Measurements from ENCODE around the gene FOXO3B.
"Not testable (repeated sequence)": the region's sequence is repeated elsewhere in the genome, so short reads cannot be mapped to it uniquely, and the experiment has no call there.

FOXO3B gene

GRCh38 chr17:18681767-18682571 lies at the start of gene FOXO3B:
FOXO3B (minus strand) TSS chr17:18682314; CDS start chr17:18681651, 663 bp downstream.
- ATAC-seq = peak; percentile 99

GRCh38 chr17:18723509-18723908 lies 41.4 kb upstream of the FOXO3B start:
- not testable (repeated sequence) for ATAC-seq

DNA sequence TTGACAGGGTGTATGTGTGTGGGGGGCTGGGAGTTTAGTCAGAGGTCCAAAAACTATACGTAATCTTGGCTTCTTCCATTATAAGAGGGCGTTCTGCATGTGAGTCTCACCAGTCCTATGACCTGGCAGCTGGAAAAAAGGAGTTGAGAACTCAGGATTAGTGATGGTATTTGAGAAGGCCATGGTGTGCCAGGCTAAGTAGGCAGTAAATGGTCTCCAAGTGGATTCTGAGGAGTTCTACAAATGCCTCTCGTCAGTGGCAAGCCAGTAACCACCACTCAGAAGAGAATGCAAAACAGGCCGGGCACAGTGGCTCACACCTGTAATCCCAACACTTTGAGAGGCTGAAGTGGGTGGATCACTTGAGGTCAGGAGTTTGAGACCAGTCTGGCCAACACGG lies 40.5 kb upstream of the FOXO3B start:
- ATAC-seq = not testable (repeated sequence)

DNA sequence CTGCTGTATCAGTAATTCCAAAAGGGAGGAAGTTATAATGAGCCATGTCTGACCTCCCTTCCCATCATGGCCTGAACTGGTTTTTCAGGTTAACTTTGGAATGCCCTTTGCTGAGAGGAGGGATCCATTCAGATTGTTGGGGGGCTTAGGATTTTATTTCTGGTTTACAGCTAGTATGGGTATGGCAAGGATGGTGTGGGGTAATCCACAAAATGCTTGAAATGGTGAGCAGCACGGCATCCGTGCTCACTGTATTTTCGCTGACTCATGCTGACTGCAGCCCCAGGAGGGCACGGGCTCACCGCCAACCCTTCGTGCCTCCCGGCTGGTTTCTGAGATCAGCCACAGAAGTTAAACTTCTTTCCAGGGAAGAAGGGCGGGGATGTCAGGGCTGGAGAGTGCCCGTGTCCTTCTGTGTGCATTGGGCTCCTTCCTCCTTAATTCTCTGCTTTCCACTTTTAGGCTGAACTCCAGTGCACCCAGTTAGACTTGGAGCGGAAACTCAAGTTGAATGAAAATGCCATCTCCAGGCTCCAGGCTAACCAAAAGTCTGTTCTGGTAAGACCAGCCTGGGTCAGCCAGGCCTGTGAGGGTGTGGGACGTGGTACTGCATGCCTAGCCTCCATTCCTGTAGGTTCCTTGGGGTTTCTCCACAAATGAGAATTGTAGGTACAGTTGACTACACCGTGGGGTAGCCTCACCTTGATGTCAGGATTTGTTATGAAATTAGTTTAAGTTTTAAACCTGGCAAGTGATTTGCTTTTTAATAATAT lies 39.8 kb upstream of the FOXO3B start:
- ATAC-seq = peak; percentile 90

- ATAC-seq = not testable (repeated sequence)
Measured at GRCh38 chr17:18719428-18720110, 37.5 kb upstream of the FOXO3B start.

- peak; percentile 46 for ATAC-seq
Measured at GRCh38 chr17:18718643-18719427, 36.7 kb upstream of the FOXO3B start.

DNA sequence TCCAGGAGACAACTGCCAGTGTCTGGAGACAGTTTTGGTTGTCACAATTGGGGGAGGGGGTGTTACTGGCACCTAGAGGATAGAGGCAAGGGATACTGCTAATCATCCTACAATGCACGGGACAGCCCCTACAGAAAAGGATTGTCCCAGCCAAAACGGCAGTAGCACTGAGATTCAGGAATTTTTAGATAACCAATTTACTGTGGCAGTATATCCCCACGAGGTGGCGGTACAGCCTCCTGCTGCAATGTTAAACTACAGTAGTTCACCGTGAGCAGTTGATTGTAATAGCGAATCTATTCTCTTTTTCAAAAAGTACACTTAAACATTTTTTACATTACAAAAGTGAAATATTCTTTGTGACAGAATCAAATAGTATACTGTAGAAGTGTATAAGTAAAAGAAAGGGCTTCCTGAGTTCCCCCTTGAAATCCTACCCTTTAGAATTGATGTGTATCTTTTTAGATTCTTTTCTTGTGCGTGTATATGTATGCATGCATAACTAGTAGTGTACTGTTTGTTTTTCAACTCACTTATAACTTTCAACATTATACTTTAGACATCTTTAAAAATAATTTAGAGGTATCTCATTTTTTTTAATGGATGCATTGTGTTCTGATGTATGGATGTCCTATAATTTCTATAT lies 30.4 kb upstream of the FOXO3B start:
- peak; percentile 90 for ATAC-seq

GRCh38 chr17:18708215-18708614 lies 26.1 kb upstream of the FOXO3B start:
- not testable (repeated sequence) for ATAC-seq

- ATAC-seq = not testable (repeated sequence)
Measured at GRCh38 chr17:18705955-18706354, 23.8 kb upstream of the FOXO3B start.

DNA sequence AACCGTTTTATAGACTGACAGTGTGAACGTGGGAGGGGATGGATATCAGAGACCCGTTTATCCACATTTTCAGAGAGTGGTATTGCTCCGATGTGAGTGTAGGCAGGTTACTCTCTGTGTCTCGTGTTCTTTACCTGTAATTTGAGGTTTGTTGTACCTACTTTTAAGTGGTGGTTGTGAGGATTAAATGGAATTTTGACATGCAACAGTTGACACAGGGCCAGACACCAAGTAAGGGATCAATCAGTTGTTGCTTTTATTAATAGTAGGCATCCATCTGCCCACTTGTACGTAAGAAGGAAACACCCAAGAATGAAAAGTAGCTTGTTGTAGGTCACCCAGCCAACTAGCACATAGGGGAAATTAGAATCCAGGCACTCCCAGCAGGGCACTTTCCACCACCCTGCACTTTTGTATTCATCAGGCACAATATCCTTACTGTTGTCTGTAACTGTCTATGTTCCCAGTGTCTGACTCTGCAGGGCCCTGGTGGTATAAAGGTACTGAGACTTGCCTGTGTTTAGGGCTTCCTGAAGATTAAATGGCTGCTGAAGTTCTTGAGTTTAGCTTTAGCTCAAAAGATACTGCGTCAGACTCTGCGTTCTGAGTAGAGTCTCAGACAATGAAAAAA lies 16.5 kb upstream of the FOXO3B start:
- not testable (repeated sequence) for ATAC-seq

DNA sequence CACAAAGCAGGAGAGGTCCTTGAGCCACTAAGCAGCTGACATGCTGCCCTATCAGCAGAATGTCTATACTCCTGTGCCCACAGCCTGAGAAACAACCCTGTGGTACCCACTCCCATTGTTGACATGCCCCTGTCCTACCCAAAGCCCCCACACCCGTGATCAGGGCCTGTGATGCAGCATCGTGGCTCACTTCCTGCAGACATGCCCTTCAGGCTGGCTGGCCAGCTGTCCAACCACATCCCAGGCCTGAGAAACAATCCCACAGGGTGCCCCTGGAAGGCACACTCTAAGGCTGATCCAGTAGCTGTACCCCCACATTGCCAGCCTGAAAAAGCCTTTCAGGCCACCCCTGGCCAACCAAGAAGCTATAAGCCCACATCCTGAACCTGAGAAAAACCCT lies 13.0 kb upstream of the FOXO3B start:
- not testable (repeated sequence) for ATAC-seq

- peak; percentile 21 for ATAC-seq
Measured at GRCh38 chr17:18682668-18683067, 554 bp upstream of the FOXO3B start.

DNA sequence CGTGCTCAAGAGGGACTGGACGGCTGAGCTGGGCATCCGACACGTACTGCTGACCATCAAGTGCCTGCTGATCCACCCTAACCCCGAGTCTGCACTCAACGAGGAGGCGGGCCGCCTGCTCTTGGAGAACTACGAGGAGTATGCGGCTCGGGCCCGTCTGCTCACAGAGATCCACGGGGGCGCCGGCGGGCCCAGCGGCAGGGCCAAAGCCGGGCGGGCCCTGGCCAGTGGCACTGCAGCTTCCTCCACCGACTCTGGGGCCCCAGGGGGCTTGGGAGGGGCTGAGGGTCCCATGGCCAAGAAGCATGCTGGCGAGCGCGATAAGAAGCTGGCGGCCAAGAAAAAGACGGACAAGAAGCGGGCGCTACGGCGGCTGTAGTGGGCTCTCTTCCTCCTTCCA lies 4.7 kb downstream of the FOXO3B start:
- not testable (repeated sequence) for ATAC-seq

- ATAC-seq = not testable (repeated sequence)
Measured at GRCh38 chr17:18676928-18677327, 5.2 kb downstream of the FOXO3B start.

- not testable (repeated sequence) for ATAC-seq
Measured at GRCh38 chr17:18672395-18673227, 9.5 kb downstream of the FOXO3B start.

DNA sequence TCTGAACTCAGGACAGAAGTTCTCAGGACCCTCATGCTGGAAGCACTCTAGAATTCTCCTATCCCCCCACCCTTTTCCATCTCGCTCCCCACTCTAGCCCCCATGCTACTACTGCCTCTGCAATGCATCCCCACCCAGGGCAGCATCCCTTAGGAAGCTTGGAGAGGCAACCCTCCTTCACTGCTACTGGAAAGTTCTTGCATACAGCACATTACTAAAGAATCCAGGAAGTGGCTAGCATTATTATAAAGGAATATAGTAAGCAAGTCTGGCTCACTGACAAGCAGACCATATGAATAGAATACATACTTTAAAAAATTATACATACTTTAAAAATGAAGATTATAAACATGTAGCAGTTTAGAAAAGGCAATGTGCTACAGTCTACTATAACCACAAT lies 13.5 kb downstream of the FOXO3B start:
- peak; percentile 70 for ATAC-seq

GRCh38 chr17:18667535-18667934 lies 14.6 kb downstream of the FOXO3B start:
- not testable (repeated sequence) for ATAC-seq

DNA sequence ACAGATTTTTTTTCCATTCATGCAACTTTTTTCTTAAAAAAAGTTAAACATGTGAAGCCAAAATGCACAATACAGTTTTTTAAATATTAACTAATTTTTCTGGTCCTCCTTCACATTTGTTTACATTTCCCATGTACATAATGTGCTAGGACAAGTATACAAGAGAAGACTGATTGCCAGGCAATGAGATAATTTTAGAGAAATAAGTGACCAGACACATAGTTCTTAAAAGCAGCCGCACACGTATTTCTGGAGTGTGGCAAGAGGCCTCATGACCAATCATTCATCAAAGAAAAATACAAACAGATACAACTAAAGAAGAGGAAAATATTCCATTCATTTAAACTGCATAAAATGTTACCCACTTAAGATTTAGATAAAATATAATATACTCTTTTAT lies 15.8 kb downstream of the FOXO3B start:
- ATAC-seq = not testable (repeated sequence)

DNA sequence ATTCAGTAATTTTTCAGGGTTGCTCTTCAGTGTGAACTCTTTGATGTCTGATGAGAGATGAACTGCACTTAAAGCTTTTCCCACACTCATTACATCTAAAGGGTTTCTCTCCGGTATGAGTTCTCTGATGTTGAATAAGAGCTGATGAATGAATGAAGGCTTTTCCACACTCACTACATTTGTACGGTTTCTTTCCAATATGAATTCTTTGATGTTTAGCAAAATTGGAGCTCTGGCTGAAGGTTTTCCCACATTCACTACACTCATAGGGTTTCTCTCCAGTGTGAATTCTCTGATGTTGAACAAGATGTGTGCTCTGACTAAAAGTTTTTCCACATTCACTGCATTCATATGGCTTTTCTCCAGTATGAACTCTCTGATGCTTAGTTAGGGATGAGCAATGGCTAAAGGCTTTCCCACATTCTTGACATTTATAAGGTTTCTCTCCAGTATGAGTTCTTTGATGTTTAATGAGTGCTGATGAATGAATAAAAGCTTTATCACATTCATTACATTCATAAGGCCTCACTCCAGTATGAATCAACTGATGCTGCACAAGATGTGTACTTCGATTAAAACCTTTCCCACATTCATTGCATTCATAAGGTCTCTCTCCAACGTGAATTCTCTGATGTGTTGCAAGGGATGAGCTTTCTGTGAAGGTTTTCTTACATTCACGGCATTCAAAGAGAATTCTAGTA lies 20.0 kb downstream of the FOXO3B start:
- not testable (repeated sequence) for ATAC-seq

DNA sequence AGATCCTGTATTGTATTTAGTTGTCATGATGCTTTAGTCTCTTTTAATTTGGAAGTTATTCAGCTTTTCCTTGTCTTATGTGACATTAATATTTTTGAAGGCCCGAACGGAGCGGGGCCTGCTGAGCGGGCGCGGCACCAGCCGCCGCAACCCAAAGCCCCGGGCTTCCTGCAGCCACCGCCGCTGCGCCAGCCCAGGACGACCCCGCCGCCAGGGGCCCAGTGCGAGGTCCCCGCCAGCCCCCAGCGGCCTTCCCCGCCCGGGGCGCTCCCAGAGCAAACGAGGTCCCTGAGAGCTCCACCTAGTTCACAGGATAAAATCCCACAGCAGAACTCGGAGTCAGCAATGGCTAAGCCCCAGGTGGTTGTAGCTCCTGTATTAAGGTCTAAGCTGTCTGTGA lies 32.0 kb downstream of the FOXO3B start:
- ATAC-seq = not testable (repeated sequence)

All from SK-N-SH treated with all-trans-retinoic acid at 6 μM for 48 hours (cell line).